WTC11 (cell line): ENCODE data around the gene NCKAP5. TPM values are rescaled to one million over a fixed set of nuclear protein-coding genes. Genes with fewer than 3 reads are reported as not detected.

Source experiments
- ELF4 ChIP-seq: sonication (generic); formaldehyde crosslinking; IDR thresholded peaks from 2 replicates; pipeline ENCODE4 v1.8.1; 2022; ENCODE audit warnings: low read depth, mild to moderate bottlenecking, moderate library complexity, missing genetic modification reagents
- ETV6 ChIP-seq: sonication (generic); formaldehyde crosslinking; IDR thresholded peaks from 2 replicates; pipeline ENCODE4 v1.8.1; 2022; ENCODE audit warnings: mild to moderate bottlenecking, missing genetic modification reagents
- GTF2I ChIP-seq: fragments of 250-450 bp; sonication (Bioruptor Pico); conservative IDR thresholded peaks from 2 replicates; pipeline ENCODE4 v1.4.0; 2021; ENCODE audit warnings: mild to moderate bottlenecking
- KAT7 ChIP-seq: sonication (generic); formaldehyde crosslinking; IDR thresholded peaks from 2 replicates; pipeline ENCODE4 v1.8.1; 2023; ENCODE audit warnings: missing genetic modification reagents, mild to moderate bottlenecking, borderline replicate concordance
- TEAD4 ChIP-seq: sonication (generic); formaldehyde crosslinking; IDR thresholded peaks from 2 replicates; pipeline ENCODE4 v1.8.0; 2022; ENCODE audit warnings: mild to moderate bottlenecking, missing genetic modification reagents
- ZNF219 ChIP-seq: sonication (generic); formaldehyde crosslinking; IDR thresholded peaks from 2 replicates; pipeline ENCODE4 v1.8.0; 2023; ENCODE audit warnings: missing genetic modification reagents, mild to moderate bottlenecking, borderline replicate concordance
- ZNF317 ChIP-seq: sonication (generic); formaldehyde crosslinking; IDR thresholded peaks from 2 replicates; pipeline ENCODE4 v1.8.1; 2023; ENCODE audit warnings: low read depth, mild to moderate bottlenecking, moderate library complexity, missing genetic modification reagents, borderline replicate concordance
- ZNF416 ChIP-seq: fragments of 250-450 bp; sonication (Bioruptor Pico); IDR thresholded peaks from 2 replicates; pipeline ENCODE4 v1.9.0; 2021; ENCODE audit warnings: mild to moderate bottlenecking, inconsistent platforms
- total RNA-seq: library from RNA; stranded (reverse); gene quantifications from 3 replicates; pipeline ENCODE4 v1.2.3, GENCODE V29; 2021
- TF ChIP-seq, protein P1 (sequence below): sonication (generic); formaldehyde crosslinking; IDR thresholded peaks from 2 replicates; pipeline ENCODE4 v1.8.1; 2023; ENCODE audit warnings: mild to moderate bottlenecking, missing genetic modification reagents, borderline replicate concordance
- TF ChIP-seq, protein P2 (sequence below): sonication (generic); formaldehyde crosslinking; IDR thresholded peaks from 2 replicates; pipeline ENCODE4 v1.8.1; 2022; ENCODE audit warnings: missing genetic modification reagents, borderline replicate concordance
- TF ChIP-seq, protein P3 (sequence below): sonication (generic); formaldehyde crosslinking; IDR thresholded peaks from 2 replicates; pipeline ENCODE4 v1.8.1; 2023; ENCODE audit warnings: mild to moderate bottlenecking, missing genetic modification reagents, moderate library complexity
- TF ChIP-seq, protein P4 (sequence below): sonication (generic); formaldehyde crosslinking; IDR thresholded peaks from 2 replicates; pipeline ENCODE4 v1.8.0; 2022; ENCODE audit warnings: missing genetic modification reagents
- TF ChIP-seq, protein P5 (sequence below): sonication (generic); formaldehyde crosslinking; IDR thresholded peaks from 2 replicates; pipeline ENCODE4 v1.8.0; 2023; ENCODE audit warnings: missing genetic modification reagents
- TF ChIP-seq, protein P6 (sequence below): sonication (generic); formaldehyde crosslinking; IDR thresholded peaks from 2 replicates; pipeline ENCODE4 v1.8.1; 2022; ENCODE audit warnings: mild to moderate bottlenecking, moderate library complexity, missing genetic modification reagents
- TF ChIP-seq, protein P7 (sequence below): sonication (generic); formaldehyde crosslinking; conservative IDR thresholded peaks from 2 replicates; pipeline ENCODE4 v1.8.1; 2023; ENCODE audit warnings: mild to moderate bottlenecking, low read depth, missing genetic modification reagents, moderate library complexity
- TF ChIP-seq, protein P8 (sequence below): sonication (generic); formaldehyde crosslinking; IDR thresholded peaks from 2 replicates; pipeline ENCODE4 v1.8.1; 2022; ENCODE audit warnings: low read depth, mild to moderate bottlenecking, moderate library complexity, missing genetic modification reagents, borderline replicate concordance

NCKAP5 gene
- total RNA-seq, 1 experiment from 2014 or later: 0.55 TPM

DNA sequence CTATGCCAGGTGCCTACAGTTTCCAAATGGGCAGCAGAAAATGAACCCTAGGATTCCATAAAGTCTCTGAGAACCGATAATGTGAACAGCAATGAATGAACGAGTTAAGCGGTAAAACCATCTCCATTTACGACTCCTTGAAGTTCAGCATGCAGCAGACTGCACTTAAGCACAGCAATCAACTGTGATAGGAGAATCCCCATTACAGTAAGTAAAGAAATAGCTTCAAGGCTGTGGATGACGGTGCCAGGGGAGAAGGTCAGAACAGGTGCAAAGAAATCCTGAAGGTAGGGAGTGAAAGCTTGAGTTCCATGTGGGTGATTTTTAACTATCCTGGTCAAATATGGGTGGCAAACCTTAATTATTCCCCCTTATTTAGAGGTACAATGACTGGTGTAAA lies 444.4 kb downstream of the NCKAP5 start (continued):
- TF ChIP-seq, protein P1, sequence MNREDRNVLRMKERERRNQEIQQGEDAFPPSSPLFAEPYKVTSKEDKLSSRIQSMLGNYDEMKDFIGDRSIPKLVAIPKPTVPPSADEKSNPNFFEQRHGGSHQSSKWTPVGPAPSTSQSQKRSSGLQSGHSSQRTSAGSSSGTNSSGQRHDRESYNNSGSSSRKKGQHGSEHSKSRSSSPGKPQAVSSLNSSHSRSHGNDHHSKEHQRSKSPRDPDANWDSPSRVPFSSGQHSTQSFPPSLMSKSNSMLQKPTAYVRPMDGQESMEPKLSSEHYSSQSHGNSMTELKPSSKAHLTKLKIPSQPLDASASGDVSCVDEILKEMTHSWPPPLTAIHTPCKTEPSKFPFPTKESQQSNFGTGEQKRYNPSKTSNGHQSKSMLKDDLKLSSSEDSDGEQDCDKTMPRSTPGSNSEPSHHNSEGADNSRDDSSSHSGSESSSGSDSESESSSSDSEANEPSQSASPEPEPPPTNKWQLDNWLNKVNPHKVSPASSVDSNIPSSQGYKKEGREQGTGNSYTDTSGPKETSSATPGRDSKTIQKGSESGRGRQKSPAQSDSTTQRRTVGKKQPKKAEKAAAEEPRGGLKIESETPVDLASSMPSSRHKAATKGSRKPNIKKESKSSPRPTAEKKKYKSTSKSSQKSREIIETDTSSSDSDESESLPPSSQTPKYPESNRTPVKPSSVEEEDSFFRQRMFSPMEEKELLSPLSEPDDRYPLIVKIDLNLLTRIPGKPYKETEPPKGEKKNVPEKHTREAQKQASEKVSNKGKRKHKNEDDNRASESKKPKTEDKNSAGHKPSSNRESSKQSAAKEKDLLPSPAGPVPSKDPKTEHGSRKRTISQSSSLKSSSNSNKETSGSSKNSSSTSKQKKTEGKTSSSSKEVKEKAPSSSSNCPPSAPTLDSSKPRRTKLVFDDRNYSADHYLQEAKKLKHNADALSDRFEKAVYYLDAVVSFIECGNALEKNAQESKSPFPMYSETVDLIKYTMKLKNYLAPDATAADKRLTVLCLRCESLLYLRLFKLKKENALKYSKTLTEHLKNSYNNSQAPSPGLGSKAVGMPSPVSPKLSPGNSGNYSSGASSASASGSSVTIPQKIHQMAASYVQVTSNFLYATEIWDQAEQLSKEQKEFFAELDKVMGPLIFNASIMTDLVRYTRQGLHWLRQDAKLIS: no peak
- TF ChIP-seq ZNF219 (CRISPR knock-in tag): no peak
- TF ChIP-seq ELF4 (CRISPR knock-in tag): no peak
- TF ChIP-seq, protein P2, sequence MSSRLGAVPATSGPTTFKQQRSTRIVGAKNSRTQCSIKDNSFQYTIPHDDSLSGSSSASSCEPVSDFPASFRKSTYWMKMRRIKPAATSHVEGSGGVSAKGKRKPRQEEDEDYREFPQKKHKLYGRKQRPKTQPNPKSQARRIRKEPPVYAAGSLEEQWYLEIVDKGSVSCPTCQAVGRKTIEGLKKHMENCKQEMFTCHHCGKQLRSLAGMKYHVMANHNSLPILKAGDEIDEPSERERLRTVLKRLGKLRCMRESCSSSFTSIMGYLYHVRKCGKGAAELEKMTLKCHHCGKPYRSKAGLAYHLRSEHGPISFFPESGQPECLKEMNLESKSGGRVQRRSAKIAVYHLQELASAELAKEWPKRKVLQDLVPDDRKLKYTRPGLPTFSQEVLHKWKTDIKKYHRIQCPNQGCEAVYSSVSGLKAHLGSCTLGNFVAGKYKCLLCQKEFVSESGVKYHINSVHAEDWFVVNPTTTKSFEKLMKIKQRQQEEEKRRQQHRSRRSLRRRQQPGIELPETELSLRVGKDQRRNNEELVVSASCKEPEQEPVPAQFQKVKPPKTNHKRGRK (CRISPR knock-in tag): no peak
- TF ChIP-seq KAT7 (CRISPR knock-in tag): no peak
- TF ChIP-seq ZNF416 (CRISPR knock-in tag): no peak
- TF ChIP-seq, protein P3, sequence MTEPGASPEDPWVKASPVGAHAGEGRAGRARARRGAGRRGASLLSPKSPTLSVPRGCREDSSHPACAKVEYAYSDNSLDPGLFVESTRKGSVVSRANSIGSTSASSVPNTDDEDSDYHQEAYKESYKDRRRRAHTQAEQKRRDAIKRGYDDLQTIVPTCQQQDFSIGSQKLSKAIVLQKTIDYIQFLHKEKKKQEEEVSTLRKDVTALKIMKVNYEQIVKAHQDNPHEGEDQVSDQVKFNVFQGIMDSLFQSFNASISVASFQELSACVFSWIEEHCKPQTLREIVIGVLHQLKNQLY (CRISPR knock-in tag): no peak
- TF ChIP-seq GTF2I: no peak
- TF ChIP-seq, protein P4, sequence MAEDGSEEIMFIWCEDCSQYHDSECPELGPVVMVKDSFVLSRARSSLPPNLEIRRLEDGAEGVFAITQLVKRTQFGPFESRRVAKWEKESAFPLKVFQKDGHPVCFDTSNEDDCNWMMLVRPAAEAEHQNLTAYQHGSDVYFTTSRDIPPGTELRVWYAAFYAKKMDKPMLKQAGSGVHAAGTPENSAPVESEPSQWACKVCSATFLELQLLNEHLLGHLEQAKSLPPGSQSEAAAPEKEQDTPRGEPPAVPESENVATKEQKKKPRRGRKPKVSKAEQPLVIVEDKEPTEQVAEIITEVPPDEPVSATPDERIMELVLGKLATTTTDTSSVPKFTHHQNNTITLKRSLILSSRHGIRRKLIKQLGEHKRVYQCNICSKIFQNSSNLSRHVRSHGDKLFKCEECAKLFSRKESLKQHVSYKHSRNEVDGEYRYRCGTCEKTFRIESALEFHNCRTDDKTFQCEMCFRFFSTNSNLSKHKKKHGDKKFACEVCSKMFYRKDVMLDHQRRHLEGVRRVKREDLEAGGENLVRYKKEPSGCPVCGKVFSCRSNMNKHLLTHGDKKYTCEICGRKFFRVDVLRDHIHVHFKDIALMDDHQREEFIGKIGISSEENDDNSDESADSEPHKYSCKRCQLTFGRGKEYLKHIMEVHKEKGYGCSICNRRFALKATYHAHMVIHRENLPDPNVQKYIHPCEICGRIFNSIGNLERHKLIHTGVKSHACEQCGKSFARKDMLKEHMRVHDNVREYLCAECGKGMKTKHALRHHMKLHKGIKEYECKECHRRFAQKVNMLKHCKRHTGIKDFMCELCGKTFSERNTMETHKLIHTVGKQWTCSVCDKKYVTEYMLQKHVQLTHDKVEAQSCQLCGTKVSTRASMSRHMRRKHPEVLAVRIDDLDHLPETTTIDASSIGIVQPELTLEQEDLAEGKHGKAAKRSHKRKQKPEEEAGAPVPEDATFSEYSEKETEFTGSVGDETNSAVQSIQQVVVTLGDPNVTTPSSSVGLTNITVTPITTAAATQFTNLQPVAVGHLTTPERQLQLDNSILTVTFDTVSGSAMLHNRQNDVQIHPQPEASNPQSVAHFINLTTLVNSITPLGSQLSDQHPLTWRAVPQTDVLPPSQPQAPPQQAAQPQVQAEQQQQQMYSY (CRISPR knock-in tag): no peak
- TF ChIP-seq, protein P5, sequence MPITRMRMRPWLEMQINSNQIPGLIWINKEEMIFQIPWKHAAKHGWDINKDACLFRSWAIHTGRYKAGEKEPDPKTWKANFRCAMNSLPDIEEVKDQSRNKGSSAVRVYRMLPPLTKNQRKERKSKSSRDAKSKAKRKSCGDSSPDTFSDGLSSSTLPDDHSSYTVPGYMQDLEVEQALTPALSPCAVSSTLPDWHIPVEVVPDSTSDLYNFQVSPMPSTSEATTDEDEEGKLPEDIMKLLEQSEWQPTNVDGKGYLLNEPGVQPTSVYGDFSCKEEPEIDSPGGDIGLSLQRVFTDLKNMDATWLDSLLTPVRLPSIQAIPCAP (CRISPR knock-in tag): no peak
- TF ChIP-seq ETV6 (CRISPR knock-in tag): no peak
- TF ChIP-seq, protein P6, sequence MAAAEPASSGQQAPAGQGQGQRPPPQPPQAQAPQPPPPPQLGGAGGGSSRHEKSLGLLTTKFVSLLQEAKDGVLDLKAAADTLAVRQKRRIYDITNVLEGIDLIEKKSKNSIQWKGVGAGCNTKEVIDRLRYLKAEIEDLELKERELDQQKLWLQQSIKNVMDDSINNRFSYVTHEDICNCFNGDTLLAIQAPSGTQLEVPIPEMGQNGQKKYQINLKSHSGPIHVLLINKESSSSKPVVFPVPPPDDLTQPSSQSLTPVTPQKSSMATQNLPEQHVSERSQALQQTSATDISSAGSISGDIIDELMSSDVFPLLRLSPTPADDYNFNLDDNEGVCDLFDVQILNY: no peak
- TF ChIP-seq, protein P7, sequence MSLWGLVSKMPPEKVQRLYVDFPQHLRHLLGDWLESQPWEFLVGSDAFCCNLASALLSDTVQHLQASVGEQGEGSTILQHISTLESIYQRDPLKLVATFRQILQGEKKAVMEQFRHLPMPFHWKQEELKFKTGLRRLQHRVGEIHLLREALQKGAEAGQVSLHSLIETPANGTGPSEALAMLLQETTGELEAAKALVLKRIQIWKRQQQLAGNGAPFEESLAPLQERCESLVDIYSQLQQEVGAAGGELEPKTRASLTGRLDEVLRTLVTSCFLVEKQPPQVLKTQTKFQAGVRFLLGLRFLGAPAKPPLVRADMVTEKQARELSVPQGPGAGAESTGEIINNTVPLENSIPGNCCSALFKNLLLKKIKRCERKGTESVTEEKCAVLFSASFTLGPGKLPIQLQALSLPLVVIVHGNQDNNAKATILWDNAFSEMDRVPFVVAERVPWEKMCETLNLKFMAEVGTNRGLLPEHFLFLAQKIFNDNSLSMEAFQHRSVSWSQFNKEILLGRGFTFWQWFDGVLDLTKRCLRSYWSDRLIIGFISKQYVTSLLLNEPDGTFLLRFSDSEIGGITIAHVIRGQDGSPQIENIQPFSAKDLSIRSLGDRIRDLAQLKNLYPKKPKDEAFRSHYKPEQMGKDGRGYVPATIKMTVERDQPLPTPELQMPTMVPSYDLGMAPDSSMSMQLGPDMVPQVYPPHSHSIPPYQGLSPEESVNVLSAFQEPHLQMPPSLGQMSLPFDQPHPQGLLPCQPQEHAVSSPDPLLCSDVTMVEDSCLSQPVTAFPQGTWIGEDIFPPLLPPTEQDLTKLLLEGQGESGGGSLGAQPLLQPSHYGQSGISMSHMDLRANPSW (CRISPR knock-in tag): no peak
- TF ChIP-seq, protein P8, sequence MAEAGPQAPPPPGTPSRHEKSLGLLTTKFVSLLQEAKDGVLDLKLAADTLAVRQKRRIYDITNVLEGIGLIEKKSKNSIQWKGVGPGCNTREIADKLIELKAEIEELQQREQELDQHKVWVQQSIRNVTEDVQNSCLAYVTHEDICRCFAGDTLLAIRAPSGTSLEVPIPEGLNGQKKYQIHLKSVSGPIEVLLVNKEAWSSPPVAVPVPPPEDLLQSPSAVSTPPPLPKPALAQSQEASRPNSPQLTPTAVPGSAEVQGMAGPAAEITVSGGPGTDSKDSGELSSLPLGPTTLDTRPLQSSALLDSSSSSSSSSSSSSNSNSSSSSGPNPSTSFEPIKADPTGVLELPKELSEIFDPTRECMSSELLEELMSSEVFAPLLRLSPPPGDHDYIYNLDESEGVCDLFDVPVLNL (CRISPR knock-in tag): no peak
- no peak for TF ChIP-seq ZNF317 (CRISPR knock-in tag)
- TF ChIP-seq TEAD4 (CRISPR knock-in tag): no peak
